H9 (cell line): ENCODE measurements around the gene ITPA. TPM values are rescaled to one million over a fixed set of nuclear protein-coding genes. Genes with fewer than 3 reads are reported as not detected.

ENCODE experiments used
- DNase-seq: peaks from one replicate; pipeline ENCODE4 v3.0.0-alpha.2; 2017
- H2AFZ ChIP-seq: one replicate; pipeline ENCODE4 v1.6.1; 2013; ENCODE audit warnings: mild to moderate bottlenecking, low read length, control low read depth, moderate library complexity
- H2AK5ac ChIP-seq: 2 replicates; pipeline ENCODE4 v1.6.1; 2013; ENCODE audit warnings: low read length, control low read depth, mixed read lengths; ENCODE audit not compliant: insufficient read length
- H2BK120ac ChIP-seq: one replicate; pipeline ENCODE4 v1.6.1; 2013; ENCODE audit warnings: low read depth, mild to moderate bottlenecking, low read length, control low read depth, inconsistent platforms; ENCODE audit not compliant: poor library complexity, severe bottlenecking
- H2BK12ac ChIP-seq: 2 replicates; pipeline ENCODE4 v1.6.1; 2013; ENCODE audit warnings: low read length, control low read depth, mixed read lengths, low read depth; ENCODE audit not compliant: insufficient read length
- H2BK15ac ChIP-seq: 2 replicates; pipeline ENCODE4 v1.6.1; 2013; ENCODE audit warnings: low read depth, low read length, control low read depth
- H2BK20ac ChIP-seq: one replicate; pipeline ENCODE4 v1.6.1; 2013; ENCODE audit warnings: low read depth, mild to moderate bottlenecking, low read length, control low read depth, inconsistent platforms; ENCODE audit not compliant: poor library complexity, severe bottlenecking
- H2BK5ac ChIP-seq: 2 replicates; pipeline ENCODE4 v1.6.1; 2013; ENCODE audit warnings: low read length, control low read depth, mixed read lengths; ENCODE audit not compliant: insufficient read length
- H3K14ac ChIP-seq: 2 replicates; pipeline ENCODE4 v1.6.1; 2013; ENCODE audit warnings: low read length, control low read depth; ENCODE audit not compliant: insufficient read depth
- H3K18ac ChIP-seq: 2 replicates; pipeline ENCODE4 v1.6.1; 2013; ENCODE audit warnings: low read depth, mild to moderate bottlenecking, mixed read lengths, low read length, control low read depth; ENCODE audit not compliant: insufficient read length
- H3K23ac ChIP-seq: 2 replicates; pipeline ENCODE4 v1.6.1; 2013; ENCODE audit warnings: low read length, control low read depth, mixed read lengths, low read depth; ENCODE audit not compliant: insufficient read length
- H3K23me2 ChIP-seq: 2 replicates; pipeline ENCODE4 v1.6.1; 2013; ENCODE audit warnings: low read depth, mild to moderate bottlenecking, mixed read lengths, low read length, control low read depth; ENCODE audit not compliant: insufficient read length, poor library complexity, severe bottlenecking
- H3K27ac ChIP-seq: 2 replicates; pipeline ENCODE4 v1.5.1; 2013; ENCODE audit warnings: low read length, control low read depth, mixed read lengths, low read depth; ENCODE audit not compliant: insufficient read length
- H3K27me3 ChIP-seq: 2 replicates; pipeline ENCODE4 v1.6.1; 2013; ENCODE audit warnings: low read length, control low read depth, inconsistent platforms; ENCODE audit not compliant: insufficient read depth
- H3K4ac ChIP-seq: 2 replicates; pipeline ENCODE4 v1.6.1; 2013; ENCODE audit warnings: low read depth, mild to moderate bottlenecking, control low read depth, inconsistent platforms, low read length, moderate library complexity
- H3K4me1 ChIP-seq: 2 replicates; pipeline ENCODE4 v1.6.1; 2013; ENCODE audit warnings: low read length, control low read depth, inconsistent platforms; ENCODE audit not compliant: insufficient read depth
- H3K4me2 ChIP-seq: 2 replicates; pipeline ENCODE4 v1.6.1; 2013; ENCODE audit warnings: low read length, control low read depth, mixed read lengths; ENCODE audit not compliant: insufficient read length, insufficient read depth
- H3K56ac ChIP-seq: 2 replicates; pipeline ENCODE4 v1.6.1; 2013; ENCODE audit warnings: low read depth, mild to moderate bottlenecking, mixed read lengths, low read length, control low read depth; ENCODE audit not compliant: insufficient read length
- H3K79me1 ChIP-seq: 2 replicates; pipeline ENCODE4 v1.6.1; 2013; ENCODE audit warnings: low read depth, mild to moderate bottlenecking, moderate library complexity, low read length, control low read depth, inconsistent platforms; ENCODE audit not compliant: insufficient read depth, poor library complexity, severe bottlenecking
- H3K79me2 ChIP-seq: 2 replicates; pipeline ENCODE4 v1.6.1; 2013; ENCODE audit warnings: low read length, control low read depth, inconsistent platforms; ENCODE audit not compliant: insufficient read depth
- H3K9ac ChIP-seq: 2 replicates; pipeline ENCODE4 v1.6.1; 2013; ENCODE audit warnings: low read length, control low read depth, mixed read lengths; ENCODE audit not compliant: insufficient read length; ENCODE audit errors: extremely low read depth
- H3K9me3 ChIP-seq: one replicate; pipeline ENCODE4 v1.6.1; 2013; ENCODE audit warnings: low read depth, low read length, inconsistent platforms; ENCODE audit not compliant: control insufficient read depth
- H3T11ph ChIP-seq: one replicate; pipeline ENCODE4 v1.6.1; 2013; ENCODE audit warnings: mild to moderate bottlenecking, low read length, control low read depth, inconsistent platforms
- H4K20me1 ChIP-seq: one replicate; pipeline ENCODE4 v1.6.1; 2013; ENCODE audit not compliant: control insufficient read depth, insufficient read length, insufficient read depth
- H4K5ac ChIP-seq: 2 replicates; pipeline ENCODE4 v1.6.1; 2013; ENCODE audit warnings: low read depth, mild to moderate bottlenecking, mixed read lengths, low read length, control low read depth; ENCODE audit not compliant: insufficient read length
- H4K8ac ChIP-seq: replicated peaks from 2 replicates; pipeline ENCODE4 v1.6.1; 2013; ENCODE audit warnings: low read length, control low read depth, mixed read lengths, low read depth; ENCODE audit not compliant: insufficient read length
- H4K91ac ChIP-seq: 2 replicates; pipeline ENCODE4 v1.6.1; 2013; ENCODE audit warnings: low read depth, mild to moderate bottlenecking, moderate library complexity, mixed read lengths, low read length, control low read depth; ENCODE audit not compliant: insufficient read length
- H3K27ac Mint-ChIP-seq, 3 experiments: 2 replicates in 2 of 3; 3 replicates in 1 of 3; pipeline ENCODE4 v1.8.0; 2020 to 2021; ENCODE audit warnings: mixed read lengths in 3 of 3, mild to moderate bottlenecking in 1 of 3, moderate library complexity in 1 of 3
- H3K27me3 Mint-ChIP-seq: 2 replicates; pipeline ENCODE4 v1.8.0; 2021; ENCODE audit warnings: low read depth, mild to moderate bottlenecking, moderate library complexity, mixed read lengths
- H3K36me3 Mint-ChIP-seq, 3 experiments: 2 replicates in 2 of 3; 3 replicates in 1 of 3; pipeline ENCODE4 v1.8.0; 2020 to 2021; ENCODE audit warnings: low read depth in 3 of 3, mixed read lengths in 3 of 3; ENCODE audit not compliant: insufficient read depth in 1 of 3
- H3K4me1 Mint-ChIP-seq, 2 experiments: 2 replicates each; pipeline ENCODE4 v1.8.0; 2020; ENCODE audit warnings: mixed read lengths in 2 of 2
- H3K4me3 Mint-ChIP-seq, 2 experiments: 2 replicates in 1 of 2; 3 replicates in 1 of 2; pipeline ENCODE4 v1.8.0; 2020 to 2021; ENCODE audit warnings: mild to moderate bottlenecking in 2 of 2, mixed read lengths in 2 of 2, moderate library complexity in 1 of 2
- H3K9me3 Mint-ChIP-seq, 2 experiments: 2 replicates in 1 of 2; 3 replicates in 1 of 2; pipeline ENCODE4 v1.8.0; 2020; ENCODE audit warnings: mild to moderate bottlenecking in 2 of 2, mixed read lengths in 2 of 2, moderate library complexity in 1 of 2
- CTCF ChIP-seq: fragments of 200-600 bp; sonication (generic); conservative IDR thresholded peaks from 3 replicates; pipeline ENCODE4 v1.8.0; 2021; ENCODE audit warnings: antibody characterized with exemption, mild to moderate bottlenecking
- WGBS: extraction: QIAGEN DNeasy Blood & Tissue Kit; methylation state at CpG from one replicate; pipeline ENCODE4 v1.1.7; 2013; ENCODE audit warnings: missing lambda C conversion rate, low lambda C conversion rate, mixed read lengths; ENCODE audit not compliant: insufficient read length; ENCODE audit errors: extremely low coverage; 5-methylcytosine and 5-hydroxymethylcytosine counted together
- total RNA-seq: library from RNA; stranded (reverse); gene quantifications from 2 replicates; pipeline ENCODE4 v1.2.1, GENCODE V29; 2021

The ITPA gene
- total RNA-seq, 1 experiment from 2014 or later = 74.5 TPM

GRCh38 chr20:3235666-3236324, 26.5 kb downstream of the ITPA start:
- Histone ChIP-seq H3K14ac (no peak overlapping the region), H2BK15ac (no peak overlapping the region), H2BK12ac (no peak overlapping the region), H3K4me2 (no peak overlapping the region), H3K23ac (no peak overlapping the region), H2BK120ac (no peak overlapping the region), H3K27ac (no peak overlapping the region), H4K5ac (no peak overlapping the region), H3K56ac (no peak overlapping the region), H4K91ac (no peak overlapping the region), H2BK20ac (no peak overlapping the region), H3T11ph (no peak overlapping the region), H3K23me2 (peaks cover 18% of the 10 kb centered on the region), H3K79me1 (no peaks in the 10 kb centered on the region), H4K8ac (no peak overlapping the region), H2BK5ac (no peak overlapping the region), H4K20me1 (no peaks in the 10 kb centered on the region), H2AK5ac (no peak overlapping the region), H3K4me1 (no peaks in the 10 kb centered on the region; the same call in 1 of the 2 replicates), H3K79me2 (no peaks in the 10 kb centered on the region), H3K4ac (no peak overlapping the region), H3K18ac (no peak overlapping the region), H2AFZ (no peak overlapping the region), H3K27me3 (peaks cover 18% of the 10 kb centered on the region; the same call in 1 of the 2 replicates), H3K9ac (no peak overlapping the region), H3K9me3 (no peaks in the 10 kb centered on the region)
- Mint-ChIP-seq H3K27me3 (peaks cover 45% of the 10 kb centered on the region), H3K4me3 (peak overlapping the region in 1 of 2 experiments; percentile 7; a peak in 1 of 5 replicates), H3K4me1 (peaks cover 6 to 19% of the 10 kb centered on the region in 2 experiments), H3K27ac (no peak overlapping the region; a peak in 1 of 7 replicates), H3K36me3 (peaks cover 0 to 25% (median under 1%) of the 10 kb centered on the region in 3 experiments; a peak in 3 of 7 replicates), H3K9me3 (no peaks in the 10 kb centered on the region; a peak in 1 of 5 replicates)
- TF ChIP-seq CTCF = no peak
- WGBS = no CpG with 5 or more reads among the region's 4 CpGs
- no peak for DNase-seq
